IMR-90 (cell line): ENCODE data around the gene SURF2.

Experiments used
- POLR2A ChIP-seq: IDR thresholded peaks from 2 replicates; pipeline ENCODE4 v1.6.1; 2012; ENCODE audit warnings: mild to moderate bottlenecking, low read depth, low read length
- RCOR1 ChIP-seq: IDR thresholded peaks from 2 replicates; pipeline ENCODE4 v1.6.1; 2012; ENCODE audit warnings: mild to moderate bottlenecking, low read length, improper control_type of control experiment; ENCODE audit not compliant: insufficient replicate concordance
- TF ChIP-seq, protein P1 (sequence below): fragments of 150-350 bp; IDR thresholded peaks from 2 replicates; pipeline ENCODE4 v1.6.1; 2016; ENCODE audit warnings: low read depth, mild to moderate bottlenecking, low read length, moderate library complexity, borderline replicate concordance
- TF ChIP-seq, protein P2 (sequence below): conservative IDR thresholded peaks from 2 replicates; pipeline ENCODE4 v1.5.1; 2012; ENCODE audit warnings: mild to moderate bottlenecking, low read depth, low read length, improper control_type of control experiment

DNA sequence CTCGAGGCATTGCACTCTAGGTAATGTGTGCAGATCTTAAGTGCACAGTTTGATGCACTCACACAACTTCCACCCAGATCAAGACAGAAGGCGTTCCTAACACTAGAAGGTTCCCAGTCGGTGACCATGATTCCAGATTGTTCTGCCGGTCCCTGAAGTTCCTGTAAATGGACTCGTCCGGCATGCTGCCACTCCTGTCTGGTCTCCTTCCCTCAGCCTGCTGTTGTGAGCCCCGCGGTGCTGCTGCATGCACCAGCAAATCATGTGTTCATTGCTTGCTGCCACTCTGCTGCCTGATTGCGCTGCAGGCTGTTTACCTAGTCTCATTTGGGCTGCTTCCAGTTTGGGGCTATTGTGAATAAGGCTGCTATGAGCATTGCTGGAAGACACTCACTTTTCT lies 31.3 kb downstream of the SURF2 start:
- TF ChIP-seq, protein P1, sequence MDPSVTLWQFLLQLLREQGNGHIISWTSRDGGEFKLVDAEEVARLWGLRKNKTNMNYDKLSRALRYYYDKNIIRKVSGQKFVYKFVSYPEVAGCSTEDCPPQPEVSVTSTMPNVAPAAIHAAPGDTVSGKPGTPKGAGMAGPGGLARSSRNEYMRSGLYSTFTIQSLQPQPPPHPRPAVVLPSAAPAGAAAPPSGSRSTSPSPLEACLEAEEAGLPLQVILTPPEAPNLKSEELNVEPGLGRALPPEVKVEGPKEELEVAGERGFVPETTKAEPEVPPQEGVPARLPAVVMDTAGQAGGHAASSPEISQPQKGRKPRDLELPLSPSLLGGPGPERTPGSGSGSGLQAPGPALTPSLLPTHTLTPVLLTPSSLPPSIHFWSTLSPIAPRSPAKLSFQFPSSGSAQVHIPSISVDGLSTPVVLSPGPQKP, result no peak
- no peak for TF ChIP-seq POLR2A
- TF ChIP-seq, protein P2, sequence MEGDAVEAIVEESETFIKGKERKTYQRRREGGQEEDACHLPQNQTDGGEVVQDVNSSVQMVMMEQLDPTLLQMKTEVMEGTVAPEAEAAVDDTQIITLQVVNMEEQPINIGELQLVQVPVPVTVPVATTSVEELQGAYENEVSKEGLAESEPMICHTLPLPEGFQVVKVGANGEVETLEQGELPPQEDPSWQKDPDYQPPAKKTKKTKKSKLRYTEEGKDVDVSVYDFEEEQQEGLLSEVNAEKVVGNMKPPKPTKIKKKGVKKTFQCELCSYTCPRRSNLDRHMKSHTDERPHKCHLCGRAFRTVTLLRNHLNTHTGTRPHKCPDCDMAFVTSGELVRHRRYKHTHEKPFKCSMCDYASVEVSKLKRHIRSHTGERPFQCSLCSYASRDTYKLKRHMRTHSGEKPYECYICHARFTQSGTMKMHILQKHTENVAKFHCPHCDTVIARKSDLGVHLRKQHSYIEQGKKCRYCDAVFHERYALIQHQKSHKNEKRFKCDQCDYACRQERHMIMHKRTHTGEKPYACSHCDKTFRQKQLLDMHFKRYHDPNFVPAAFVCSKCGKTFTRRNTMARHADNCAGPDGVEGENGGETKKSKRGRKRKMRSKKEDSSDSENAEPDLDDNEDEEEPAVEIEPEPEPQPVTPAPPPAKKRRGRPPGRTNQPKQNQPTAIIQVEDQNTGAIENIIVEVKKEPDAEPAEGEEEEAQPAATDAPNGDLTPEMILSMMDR, result no peak
- no peak for TF ChIP-seq RCOR1
